ENCODE data around the gene AHI1.

Gene AHI1

GRCh38 chr6:135519348-135519747 lies 21.8 kb upstream of the AHI1 start:
- Histone ChIP-seq H3K4me1 (ENCODE audit: low read depth, poor library complexity, severe bottlenecking) (peaks cover 6% of the 10 kb centered on the region), H3K27me3 (ENCODE audit: insufficient read depth, low read depth) (no peaks in the 10 kb centered on the region), H3K4me3 (IDR thresholded peaks at IDR 0.05; ENCODE audit: insufficient read depth, low read depth, low read length) (no peak overlapping the region), H3K4me2 (no peak overlapping the region), H2AFZ (ENCODE audit: low read depth) (no peak overlapping the region), H3K36me3 (ENCODE audit: insufficient read depth) (no peaks in the 10 kb centered on the region), H3K27ac (no peak overlapping the region), H4K20me1 (ENCODE audit: insufficient read depth) (no peaks in the 10 kb centered on the region), H3K9ac (no peak overlapping the region), H3K79me2 (ENCODE audit: insufficient read depth, low read depth) (no peaks in the 10 kb centered on the region)
- no peak for TF ChIP-seq CTCF (conservative IDR thresholded peaks at IDR 0.05; ENCODE audit: low read depth, low read length)

- no peak overlapping the region for H3K27ac ChIP-seq
- no peaks in the 10 kb centered on the region for H3K36me3 ChIP-seq (ENCODE audit: insufficient read depth)
- TF ChIP-seq CTCF (conservative IDR thresholded peaks at IDR 0.05; ENCODE audit: low read depth, low read length): no peak
- H3K4me1 ChIP-seq (ENCODE audit: low read depth, poor library complexity, severe bottlenecking): no peaks in the 10 kb centered on the region
- H2AFZ ChIP-seq (ENCODE audit: low read depth): no peak overlapping the region
- H3K4me2 ChIP-seq: no peak overlapping the region
- no peak overlapping the region for H3K9ac ChIP-seq
- H3K79me2 ChIP-seq (ENCODE audit: insufficient read depth, low read depth): no peaks in the 10 kb centered on the region
- no peaks in the 10 kb centered on the region for H4K20me1 ChIP-seq (ENCODE audit: insufficient read depth)
- H3K27me3 ChIP-seq (ENCODE audit: insufficient read depth, low read depth): no peaks in the 10 kb centered on the region
- H3K4me3 ChIP-seq (IDR thresholded peaks at IDR 0.05; ENCODE audit: insufficient read depth, low read depth, low read length): no peak overlapping the region
These were observed 20.0 kb upstream of the AHI1 start for GRCh38 chr6:135517527-135517926.

GRCh38 chr6:135514706-135515105 lies 17.2 kb upstream of the AHI1 start:
- Histone ChIP-seq H3K27me3 (ENCODE audit: insufficient read depth, low read depth) (no peaks in the 10 kb centered on the region), H3K4me3 (IDR thresholded peaks at IDR 0.05; ENCODE audit: insufficient read depth, low read depth, low read length) (no peak overlapping the region), H4K20me1 (ENCODE audit: insufficient read depth) (no peaks in the 10 kb centered on the region), H3K36me3 (ENCODE audit: insufficient read depth) (no peaks in the 10 kb centered on the region), H3K79me2 (ENCODE audit: insufficient read depth, low read depth) (no peaks in the 10 kb centered on the region), H3K4me2 (no peak overlapping the region), H2AFZ (ENCODE audit: low read depth) (no peak overlapping the region), H3K4me1 (ENCODE audit: low read depth, poor library complexity, severe bottlenecking) (no peaks in the 10 kb centered on the region), H3K27ac (no peak overlapping the region), H3K9ac (no peak overlapping the region)
- TF ChIP-seq CTCF (conservative IDR thresholded peaks at IDR 0.05; ENCODE audit: low read depth, low read length): no peak

- H3K27me3 ChIP-seq (ENCODE audit: insufficient read depth, low read depth): no peaks in the 10 kb centered on the region
- no peak overlapping the region for H2AFZ ChIP-seq (ENCODE audit: low read depth)
- TF ChIP-seq CTCF (conservative IDR thresholded peaks at IDR 0.05; ENCODE audit: low read depth, low read length): peak; percentile 65
- no peak overlapping the region for H3K4me2 ChIP-seq
- H3K36me3 ChIP-seq (ENCODE audit: insufficient read depth): no peaks in the 10 kb centered on the region
- H3K4me3 ChIP-seq (IDR thresholded peaks at IDR 0.05; ENCODE audit: insufficient read depth, low read depth, low read length): no peak overlapping the region
- H3K79me2 ChIP-seq (ENCODE audit: insufficient read depth, low read depth): no peaks in the 10 kb centered on the region
- no peak overlapping the region for H3K27ac ChIP-seq
- H3K9ac ChIP-seq: no peak overlapping the region
- peaks cover 8% of the 10 kb centered on the region for H3K4me1 ChIP-seq (ENCODE audit: low read depth, poor library complexity, severe bottlenecking)
- H4K20me1 ChIP-seq (ENCODE audit: insufficient read depth): no peaks in the 10 kb centered on the region
These were observed 8.9 kb upstream of the AHI1 start for GRCh38 chr6:135506270-135506997.

All from KMS-11 (cell line).